C4-2B (cell line): ENCODE data around the gene YY1AP1.
"Not testable (repeated sequence)": the region's sequence is repeated elsewhere in the genome, so short reads cannot be mapped to it uniquely, and the experiment has no call there.

Experiments used
- H3K27ac ChIP-seq: fragments of 450-650 bp; 2 replicates; pipeline ENCODE4 v1.5.1; 2017
- ZFX ChIP-seq: fragments of 450-650 bp; IDR thresholded peaks from 2 replicates; pipeline ENCODE4 v1.6.1; 2017
- TF ChIP-seq, protein P1 (sequence below): fragments of 450-650 bp; conservative IDR thresholded peaks from 2 replicates; pipeline ENCODE4 v1.5.1; 2017; ENCODE audit warnings: mild to moderate bottlenecking

YY1AP1 gene

DNA sequence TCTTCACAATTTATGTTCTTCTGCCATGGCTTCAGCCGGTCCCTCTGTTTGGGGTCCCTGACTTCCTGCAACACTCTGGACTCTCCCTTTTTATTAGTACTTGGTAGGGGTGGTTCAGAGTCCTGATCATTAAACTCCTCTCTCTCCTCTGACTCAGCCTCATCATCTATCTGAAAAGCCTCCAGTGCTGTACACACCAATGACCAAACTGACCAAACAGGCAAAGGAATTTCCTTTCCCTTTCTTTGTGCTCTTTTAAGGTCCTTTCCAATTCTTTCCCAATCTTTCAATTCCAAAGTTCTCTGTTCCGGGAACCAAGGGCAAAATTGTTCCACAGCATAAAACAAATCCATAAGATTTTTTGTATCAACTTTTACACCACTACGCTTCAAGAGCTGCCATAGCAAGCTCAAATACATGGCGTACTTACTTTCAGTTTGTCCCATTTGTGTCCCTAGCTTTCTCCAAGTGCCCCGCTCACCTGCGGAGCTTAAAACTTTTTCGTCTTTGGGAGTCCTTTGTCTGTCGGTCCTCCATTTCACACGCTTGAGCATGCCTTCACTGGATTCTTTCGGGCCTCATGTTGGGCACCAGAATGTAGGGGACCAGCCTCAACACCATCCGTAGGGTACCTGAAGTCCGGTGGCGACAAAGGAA, 9.9 kb upstream of the YY1AP1 start:
- H3K27ac ChIP-seq, result no peak overlapping the region
- TF ChIP-seq, protein P1, sequence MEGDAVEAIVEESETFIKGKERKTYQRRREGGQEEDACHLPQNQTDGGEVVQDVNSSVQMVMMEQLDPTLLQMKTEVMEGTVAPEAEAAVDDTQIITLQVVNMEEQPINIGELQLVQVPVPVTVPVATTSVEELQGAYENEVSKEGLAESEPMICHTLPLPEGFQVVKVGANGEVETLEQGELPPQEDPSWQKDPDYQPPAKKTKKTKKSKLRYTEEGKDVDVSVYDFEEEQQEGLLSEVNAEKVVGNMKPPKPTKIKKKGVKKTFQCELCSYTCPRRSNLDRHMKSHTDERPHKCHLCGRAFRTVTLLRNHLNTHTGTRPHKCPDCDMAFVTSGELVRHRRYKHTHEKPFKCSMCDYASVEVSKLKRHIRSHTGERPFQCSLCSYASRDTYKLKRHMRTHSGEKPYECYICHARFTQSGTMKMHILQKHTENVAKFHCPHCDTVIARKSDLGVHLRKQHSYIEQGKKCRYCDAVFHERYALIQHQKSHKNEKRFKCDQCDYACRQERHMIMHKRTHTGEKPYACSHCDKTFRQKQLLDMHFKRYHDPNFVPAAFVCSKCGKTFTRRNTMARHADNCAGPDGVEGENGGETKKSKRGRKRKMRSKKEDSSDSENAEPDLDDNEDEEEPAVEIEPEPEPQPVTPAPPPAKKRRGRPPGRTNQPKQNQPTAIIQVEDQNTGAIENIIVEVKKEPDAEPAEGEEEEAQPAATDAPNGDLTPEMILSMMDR, result no peak
- TF ChIP-seq ZFX, result no peak

GRCh38 chr1:155697616-155698015, 9.0 kb upstream of the YY1AP1 start:
- not testable (repeated sequence) for H3K27ac ChIP-seq

DNA sequence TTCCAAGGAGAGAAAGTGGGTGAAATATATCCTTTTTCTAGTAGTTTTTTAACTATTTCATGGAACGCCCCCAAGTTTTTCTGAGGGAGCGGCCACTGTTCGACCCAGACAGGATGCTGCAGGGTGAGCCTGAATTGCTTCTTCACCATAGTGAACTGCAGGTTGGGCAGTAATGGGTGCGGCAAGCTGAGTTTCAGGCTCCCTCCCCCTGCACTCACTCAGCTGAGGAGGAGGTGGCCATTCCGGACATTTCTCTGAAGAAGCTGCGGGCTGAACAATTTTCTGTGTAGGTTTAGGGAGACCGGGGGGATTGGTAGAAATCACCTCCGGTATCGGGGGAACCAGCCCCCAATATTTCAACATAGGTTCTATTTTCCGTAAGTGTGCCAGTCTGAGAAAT, 8.5 kb upstream of the YY1AP1 start:
- no peak overlapping the region for H3K27ac ChIP-seq
- TF ChIP-seq ZFX, result no peak
- TF ChIP-seq, protein P1, result no peak

DNA sequence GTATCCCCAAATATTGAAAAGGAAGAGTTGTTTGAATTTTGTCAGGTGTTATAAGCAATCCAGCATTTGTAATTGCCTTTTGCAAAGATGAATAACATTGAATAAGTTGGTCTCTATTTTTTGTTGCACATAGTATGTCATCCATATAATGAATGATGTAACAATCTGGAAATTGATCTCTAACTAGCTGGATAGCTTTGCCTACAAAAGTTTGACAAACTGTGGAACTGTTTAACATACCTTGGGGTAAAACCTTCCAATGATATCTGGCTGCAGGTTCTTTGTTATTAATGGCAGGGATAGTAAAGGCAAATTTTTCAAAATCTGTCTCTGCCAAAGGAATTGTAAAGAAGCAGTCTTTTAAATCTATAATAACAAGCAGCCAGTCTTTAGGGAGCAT, 8.0 kb upstream of the YY1AP1 start:
- TF ChIP-seq, protein P1, result no peak
- no peak for TF ChIP-seq ZFX
- H3K27ac ChIP-seq, result no peak overlapping the region

DNA sequence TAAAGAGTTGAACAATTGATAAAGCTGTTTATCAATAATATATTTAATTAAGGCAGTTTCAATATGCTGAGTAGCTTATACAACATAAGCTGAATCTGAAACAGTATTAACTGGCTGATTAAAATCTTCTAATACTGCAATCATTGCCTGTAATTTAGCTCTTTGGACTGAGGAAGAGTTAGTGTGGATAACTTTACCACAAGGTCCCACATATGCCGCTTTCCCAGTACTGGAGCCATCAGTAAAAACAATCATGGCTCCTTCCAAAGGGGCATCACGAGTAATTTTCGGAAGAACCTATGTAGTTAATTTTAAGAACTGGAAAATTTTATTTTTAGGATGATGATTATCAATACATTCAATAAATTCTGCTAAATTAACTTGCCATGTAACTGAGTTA, 7.0 kb upstream of the YY1AP1 start:
- no peak for TF ChIP-seq ZFX
- TF ChIP-seq, protein P1, result no peak

DNA sequence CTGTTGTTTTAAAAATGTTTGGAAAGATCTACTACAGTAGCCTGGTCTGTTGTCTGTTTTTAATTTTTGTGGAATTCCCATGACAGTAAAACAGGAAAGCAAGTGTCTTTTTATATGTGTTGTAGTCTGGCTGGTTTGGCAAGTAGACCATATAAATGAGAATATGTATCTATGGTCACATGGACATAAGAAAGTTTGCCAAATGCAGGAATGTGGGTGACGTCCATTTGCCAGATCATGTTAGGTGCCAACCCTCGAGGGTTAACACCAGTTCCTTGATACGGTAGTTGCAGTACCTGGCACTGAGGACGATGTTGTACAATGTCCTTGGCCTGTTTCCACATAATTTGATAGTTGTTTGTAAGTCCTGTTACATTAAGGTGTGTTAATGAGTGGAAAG, 6.5 kb upstream of the YY1AP1 start:
- TF ChIP-seq, protein P1, result no peak
- TF ChIP-seq ZFX, result no peak
- H3K27ac ChIP-seq, result no peak overlapping the region

More for the DNA sequence above, 7.0 kb upstream of the YY1AP1 start:
- no peak overlapping the region for H3K27ac ChIP-seq

GRCh38 chr1:155694167-155694566, 5.6 kb upstream of the YY1AP1 start:
- TF ChIP-seq ZFX, result no peak
- H3K27ac ChIP-seq, result peak overlapping the region; percentile 34; the same call in 1 of the 2 replicates

DNA sequence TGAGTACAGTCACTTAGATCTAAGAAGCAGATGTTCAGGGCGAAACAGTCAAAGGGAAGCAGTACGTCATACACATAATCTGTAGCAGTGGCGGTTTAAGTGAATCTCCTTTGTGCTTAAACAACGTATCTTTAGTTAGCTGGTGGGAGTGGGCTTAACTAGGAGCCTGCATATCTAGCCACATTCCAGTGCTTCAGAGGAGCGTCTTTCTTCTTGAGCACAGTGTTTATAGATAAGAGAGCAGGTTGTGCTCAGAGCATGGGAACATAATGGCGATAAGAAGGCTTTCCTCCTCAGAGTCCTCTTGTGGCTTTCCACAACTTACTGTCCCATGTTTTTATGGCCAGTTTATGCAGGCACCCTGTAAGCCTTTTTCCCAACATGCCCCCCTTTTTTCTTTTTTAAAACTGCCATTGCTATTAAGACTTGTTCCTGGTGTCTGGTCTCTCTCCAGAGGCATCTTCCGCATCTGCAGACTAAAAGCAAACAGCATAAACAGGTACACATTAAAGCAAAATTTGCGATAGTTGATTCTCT, 3.5 kb upstream of the YY1AP1 start:
- TF ChIP-seq, protein P1, result no peak
- TF ChIP-seq ZFX, result no peak
- no peak overlapping the region for H3K27ac ChIP-seq

- H3K27ac ChIP-seq, result peak within 1 kb of the TSS; percentile 96
These were observed 570 bp upstream of the YY1AP1 start, which contains the start of gene DAP3 for GRCh38 chr1:155689081-155689607. Gene DAP3 (plus strand): TSS chr1:155689091. CDS start chr1:155709780, 20,689 bp downstream.

DNA sequence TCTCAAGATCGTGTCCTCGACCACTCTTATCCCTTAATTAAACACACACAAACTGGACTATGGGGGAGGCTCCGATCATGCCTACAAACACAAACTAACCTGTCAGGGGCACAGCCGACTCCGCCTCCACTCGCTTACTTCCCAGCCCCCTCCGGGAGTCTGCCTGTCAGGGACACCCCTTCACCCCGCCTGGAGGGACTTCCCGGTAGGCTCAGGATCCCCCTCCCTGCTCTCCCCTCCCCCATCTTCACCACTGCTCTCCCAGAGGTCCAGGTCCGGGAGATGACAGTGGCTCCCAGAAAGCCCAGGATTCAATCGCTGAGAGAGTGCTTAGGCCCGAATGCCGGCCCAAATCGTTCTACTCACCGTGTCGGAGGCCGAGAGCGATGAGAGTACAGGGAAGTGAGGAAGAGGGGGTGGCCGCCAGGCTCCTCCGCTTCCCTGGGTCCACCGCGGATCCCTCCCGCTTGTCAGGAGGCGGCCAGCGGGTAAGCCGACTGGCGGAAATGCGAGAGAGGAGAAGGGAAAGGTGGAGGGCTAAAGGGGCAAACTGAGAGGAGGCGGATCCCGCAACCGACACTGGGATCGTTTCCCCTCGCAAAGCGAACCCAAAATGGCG, 760 bp downstream of the YY1AP1 start:
- H3K27ac ChIP-seq, result peak overlapping the region; percentile 96
